HG03064 (cell line): Measurements from ENCODE around the gene TBC1D19.

Source experiments
- ATAC-seq: cut with Tn5 transposase; IDR thresholded peaks from one replicate; pipeline ENCODE4 v1.9.1; 2021; ENCODE audit warnings: low read depth; ENCODE audit not compliant: unreplicated experiment

Gene TBC1D19

GRCh38 chr4:26772096-26772873 lies 188.4 kb downstream of the TBC1D19 start:
- ATAC-seq: no peak

- ATAC-seq: no peak
Observed at GRCh38 chr4:26779224-26779623, 195.3 kb downstream of the TBC1D19 start.

- no peak for ATAC-seq
Observed at GRCh38 chr4:26779674-26780073, 195.8 kb downstream of the TBC1D19 start.

- ATAC-seq: peak; percentile 96
Observed at GRCh38 chr4:26780539-26780938, 196.7 kb downstream of the TBC1D19 start.

GRCh38 chr4:26782168-26782829 lies 198.4 kb downstream of the TBC1D19 start:
- no peak for ATAC-seq

- no peak for ATAC-seq
Observed at GRCh38 chr4:26782830-26783202, 198.9 kb downstream of the TBC1D19 start.

GRCh38 chr4:26784207-26784865 lies 200.5 kb downstream of the TBC1D19 start:
- ATAC-seq: no peak

- no peak for ATAC-seq
Observed at GRCh38 chr4:26785312-26785711, 201.4 kb downstream of the TBC1D19 start.

- ATAC-seq: no peak
Observed at GRCh38 chr4:26785810-26786209, 201.9 kb downstream of the TBC1D19 start.

GRCh38 chr4:26786916-26787315 lies 203.0 kb downstream of the TBC1D19 start:
- ATAC-seq: no peak

- ATAC-seq: peak; percentile 75
Observed at GRCh38 chr4:26787461-26788340, 203.8 kb downstream of the TBC1D19 start.

- no peak for ATAC-seq
Observed at GRCh38 chr4:26788341-26788733, 204.5 kb downstream of the TBC1D19 start.

- ATAC-seq: no peak
Observed at GRCh38 chr4:26789208-26789607, 205.3 kb downstream of the TBC1D19 start.

- ATAC-seq: no peak
Observed at GRCh38 chr4:26791346-26791745, 207.5 kb downstream of the TBC1D19 start.

GRCh38 chr4:26792639-26793038 lies 208.8 kb downstream of the TBC1D19 start:
- no peak for ATAC-seq

GRCh38 chr4:26793735-26794134 lies 209.9 kb downstream of the TBC1D19 start:
- no peak for ATAC-seq

GRCh38 chr4:26796081-26796480 lies 212.2 kb downstream of the TBC1D19 start:
- no peak for ATAC-seq

- ATAC-seq: no peak
Observed at GRCh38 chr4:26802790-26803189, 218.9 kb downstream of the TBC1D19 start.

GRCh38 chr4:26803211-26803861 lies 219.5 kb downstream of the TBC1D19 start:
- ATAC-seq: no peak

- no peak for ATAC-seq
Observed at GRCh38 chr4:26804451-26804850, 220.6 kb downstream of the TBC1D19 start.
